Measurements from ENCODE around the gene SCGB1C2.
"Not testable (repeated sequence)": the region's sequence is repeated elsewhere in the genome, so short reads cannot be mapped to it uniquely, and the experiment has no call there.

The SCGB1C2 gene

GRCh38 chr17:137166-137807 is at the start of gene SCGB1C2:
TSS of gene SCGB1C2 (plus strand) at chr17:137569. CDS start at chr17:137591, 22 bp downstream.
- H3K27me3 ChIP-seq (ENCODE audit: insufficient read depth, low read length); H2AFZ ChIP-seq (ENCODE audit: low read length, unreplicated experiment); H3K27ac ChIP-seq (ENCODE audit: low read depth, low read length); H3K79me2 ChIP-seq (ENCODE audit: control insufficient read depth, insufficient read depth, low read length, unreplicated experiment); H3K4me3 ChIP-seq (ENCODE audit: low read depth, low read length); H3K36me3 ChIP-seq (ENCODE audit: insufficient read depth, low read length); H3K4me1 ChIP-seq (ENCODE audit: control insufficient read depth, insufficient read depth, low read length, unreplicated experiment): not testable (repeated sequence)

GRCh38 chr17:113111-113510 is 24.3 kb upstream of the SCGB1C2 start:
- H3K4me1 ChIP-seq (ENCODE audit: control insufficient read depth, insufficient read depth, low read length, unreplicated experiment); H3K79me2 ChIP-seq (ENCODE audit: control insufficient read depth, insufficient read depth, low read length, unreplicated experiment); H3K4me3 ChIP-seq (ENCODE audit: low read depth, low read length); H3K27ac ChIP-seq (ENCODE audit: low read depth, low read length); H3K36me3 ChIP-seq (ENCODE audit: insufficient read depth, low read length); H2AFZ ChIP-seq (ENCODE audit: low read length, unreplicated experiment); H3K27me3 ChIP-seq (ENCODE audit: insufficient read depth, low read length): not testable (repeated sequence)

- not testable (repeated sequence) for H3K27me3 ChIP-seq (ENCODE audit: insufficient read depth, low read length); H3K4me3 ChIP-seq (ENCODE audit: low read depth, low read length); H3K4me1 ChIP-seq (ENCODE audit: control insufficient read depth, insufficient read depth, low read length, unreplicated experiment); H3K27ac ChIP-seq (ENCODE audit: low read depth, low read length); H3K36me3 ChIP-seq (ENCODE audit: insufficient read depth, low read length); H3K79me2 ChIP-seq (ENCODE audit: control insufficient read depth, insufficient read depth, low read length, unreplicated experiment); H2AFZ ChIP-seq (ENCODE audit: low read length, unreplicated experiment)
These were observed 18.9 kb upstream of the SCGB1C2 start for GRCh38 chr17:118339-118917.

- not testable (repeated sequence) for H3K27ac ChIP-seq (ENCODE audit: low read depth, low read length); H3K27me3 ChIP-seq (ENCODE audit: insufficient read depth, low read length); H3K36me3 ChIP-seq (ENCODE audit: insufficient read depth, low read length); H3K4me3 ChIP-seq (ENCODE audit: low read depth, low read length); H3K4me1 ChIP-seq (ENCODE audit: control insufficient read depth, insufficient read depth, low read length, unreplicated experiment); H3K79me2 ChIP-seq (ENCODE audit: control insufficient read depth, insufficient read depth, low read length, unreplicated experiment); H2AFZ ChIP-seq (ENCODE audit: low read length, unreplicated experiment)
These were observed 3.4 kb upstream of the SCGB1C2 start for GRCh38 chr17:133932-134331.

- H3K4me3 ChIP-seq (ENCODE audit: low read depth, low read length); H3K27me3 ChIP-seq (ENCODE audit: insufficient read depth, low read length); H3K36me3 ChIP-seq (ENCODE audit: insufficient read depth, low read length); H3K79me2 ChIP-seq (ENCODE audit: control insufficient read depth, insufficient read depth, low read length, unreplicated experiment); H3K4me1 ChIP-seq (ENCODE audit: control insufficient read depth, insufficient read depth, low read length, unreplicated experiment); H2AFZ ChIP-seq (ENCODE audit: low read length, unreplicated experiment); H3K27ac ChIP-seq (ENCODE audit: low read depth, low read length): not testable (repeated sequence)
These were observed 3.0 kb upstream of the SCGB1C2 start for GRCh38 chr17:134332-134785.

GRCh38 chr17:135022-135421 is 2.3 kb upstream of the SCGB1C2 start:
- H3K27ac ChIP-seq (ENCODE audit: low read depth, low read length); H3K4me1 ChIP-seq (ENCODE audit: control insufficient read depth, insufficient read depth, low read length, unreplicated experiment); H3K79me2 ChIP-seq (ENCODE audit: control insufficient read depth, insufficient read depth, low read length, unreplicated experiment); H3K27me3 ChIP-seq (ENCODE audit: insufficient read depth, low read length); H2AFZ ChIP-seq (ENCODE audit: low read length, unreplicated experiment); H3K4me3 ChIP-seq (ENCODE audit: low read depth, low read length); H3K36me3 ChIP-seq (ENCODE audit: insufficient read depth, low read length): not testable (repeated sequence)

GRCh38 chr17:135895-136294 is 1.5 kb upstream of the SCGB1C2 start:
- not testable (repeated sequence) for H3K27me3 ChIP-seq (ENCODE audit: insufficient read depth, low read length); H3K4me3 ChIP-seq (ENCODE audit: low read depth, low read length); H3K4me1 ChIP-seq (ENCODE audit: control insufficient read depth, insufficient read depth, low read length, unreplicated experiment); H3K27ac ChIP-seq (ENCODE audit: low read depth, low read length); H2AFZ ChIP-seq (ENCODE audit: low read length, unreplicated experiment); H3K79me2 ChIP-seq (ENCODE audit: control insufficient read depth, insufficient read depth, low read length, unreplicated experiment); H3K36me3 ChIP-seq (ENCODE audit: insufficient read depth, low read length)

GRCh38 chr17:136531-136930 is 838 bp upstream of the SCGB1C2 start:
- H3K27me3 ChIP-seq (ENCODE audit: insufficient read depth, low read length); H3K36me3 ChIP-seq (ENCODE audit: insufficient read depth, low read length); H3K79me2 ChIP-seq (ENCODE audit: control insufficient read depth, insufficient read depth, low read length, unreplicated experiment); H2AFZ ChIP-seq (ENCODE audit: low read length, unreplicated experiment); H3K4me3 ChIP-seq (ENCODE audit: low read depth, low read length); H3K27ac ChIP-seq (ENCODE audit: low read depth, low read length); H3K4me1 ChIP-seq (ENCODE audit: control insufficient read depth, insufficient read depth, low read length, unreplicated experiment): not testable (repeated sequence)

GRCh38 chr17:139401-140205 is 2.2 kb downstream of the SCGB1C2 start:
- not testable (repeated sequence) for H3K4me1 ChIP-seq (ENCODE audit: control insufficient read depth, insufficient read depth, low read length, unreplicated experiment); H2AFZ ChIP-seq (ENCODE audit: low read length, unreplicated experiment); H3K36me3 ChIP-seq (ENCODE audit: insufficient read depth, low read length); H3K27me3 ChIP-seq (ENCODE audit: insufficient read depth, low read length); H3K4me3 ChIP-seq (ENCODE audit: low read depth, low read length); H3K79me2 ChIP-seq (ENCODE audit: control insufficient read depth, insufficient read depth, low read length, unreplicated experiment); H3K27ac ChIP-seq (ENCODE audit: low read depth, low read length)

- no peaks in the 10 kb centered on the region for H3K27me3 ChIP-seq (ENCODE audit: insufficient read depth, low read length)
- no peak overlapping the region for H3K4me3 ChIP-seq (ENCODE audit: low read depth, low read length)
- H2AFZ ChIP-seq (ENCODE audit: low read length, unreplicated experiment), result no peak overlapping the region
- no peaks in the 10 kb centered on the region for H3K4me1 ChIP-seq (ENCODE audit: control insufficient read depth, insufficient read depth, low read length, unreplicated experiment)
- no peaks in the 10 kb centered on the region for H3K79me2 ChIP-seq (ENCODE audit: control insufficient read depth, insufficient read depth, low read length, unreplicated experiment)
- H3K36me3 ChIP-seq (ENCODE audit: insufficient read depth, low read length), result no peaks in the 10 kb centered on the region
- H3K27ac ChIP-seq (ENCODE audit: low read depth, low read length), result no peak overlapping the region
These were observed 4.8 kb downstream of the SCGB1C2 start for GRCh38 chr17:142102-142661.
